ENCODE data around the gene ANO6.

The ANO6 gene

GRCh38 chr12:45407981-45408728 lies 192.3 kb downstream of the ANO6 start:
- DNase-seq (ENCODE audit: low spot score) = no peak

DNA sequence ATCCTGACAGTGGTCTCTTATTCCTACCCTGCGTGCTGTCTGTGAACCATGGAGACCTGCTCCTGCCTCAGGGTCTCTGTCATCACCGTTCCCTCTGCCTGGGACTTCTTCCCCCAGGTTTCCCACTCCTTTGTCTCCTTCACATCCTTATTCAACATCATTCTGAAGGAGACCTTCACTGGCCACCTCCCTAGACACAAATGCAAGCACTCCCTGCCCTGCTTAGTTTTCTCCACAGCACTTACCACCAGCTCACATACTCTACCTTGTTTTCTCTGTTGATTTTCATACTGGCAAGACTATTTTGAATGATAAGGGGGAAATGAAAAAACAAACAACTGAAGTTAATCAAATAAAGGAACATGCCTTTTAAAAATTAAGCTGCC lies 192.8 kb downstream of the ANO6 start:
- no peak for DNase-seq (ENCODE audit: low spot score)

GRCh38 chr12:45409966-45410365 lies 194.1 kb downstream of the ANO6 start:
- DNase-seq (ENCODE audit: low spot score) = no peak

GRCh38 chr12:45411626-45412025 lies 195.7 kb downstream of the ANO6 start:
- no peak for DNase-seq (ENCODE audit: low spot score)

DNA sequence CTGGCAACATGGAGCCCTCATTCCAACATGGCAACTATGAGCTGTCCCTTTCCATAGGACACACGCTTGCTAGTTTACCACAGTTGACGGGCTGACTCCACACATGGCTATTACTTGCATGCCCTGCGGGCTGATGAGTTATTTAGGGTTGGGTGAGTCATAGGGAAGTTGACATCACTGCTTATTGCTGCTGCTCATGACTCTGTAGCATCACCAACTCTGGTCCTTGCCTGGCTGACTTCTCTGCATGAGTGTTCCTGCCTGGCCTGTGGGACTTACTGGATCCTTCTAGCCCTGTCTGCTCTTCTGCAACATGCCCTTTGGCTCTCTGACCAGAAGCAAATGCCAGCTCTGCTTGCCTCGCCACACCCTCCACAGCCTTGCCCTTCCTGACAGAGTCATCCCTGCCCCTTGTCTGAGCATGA lies 199.5 kb downstream of the ANO6 start:
- DNase-seq (ENCODE audit: low spot score) = peak; percentile 100

DNA sequence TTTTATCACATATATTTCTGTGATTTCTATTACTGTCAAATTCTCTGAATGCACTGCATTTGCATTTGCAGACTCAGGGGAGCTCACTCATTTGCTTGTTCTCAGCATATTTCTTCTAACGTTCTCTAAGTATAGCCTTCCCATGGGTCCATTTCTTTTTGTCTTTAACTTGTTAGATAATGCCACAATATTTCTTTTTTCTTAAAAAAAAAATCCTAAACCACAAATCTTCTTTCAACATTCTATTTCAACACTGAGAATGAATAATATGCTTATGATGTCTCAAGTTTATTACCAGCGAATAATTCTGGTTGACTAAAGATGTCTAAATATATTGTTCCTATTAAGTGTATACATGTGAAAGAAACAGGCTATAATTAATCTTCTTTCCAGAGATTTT lies 200.2 kb downstream of the ANO6 start:
- no peak for DNase-seq (ENCODE audit: low spot score)

DNA sequence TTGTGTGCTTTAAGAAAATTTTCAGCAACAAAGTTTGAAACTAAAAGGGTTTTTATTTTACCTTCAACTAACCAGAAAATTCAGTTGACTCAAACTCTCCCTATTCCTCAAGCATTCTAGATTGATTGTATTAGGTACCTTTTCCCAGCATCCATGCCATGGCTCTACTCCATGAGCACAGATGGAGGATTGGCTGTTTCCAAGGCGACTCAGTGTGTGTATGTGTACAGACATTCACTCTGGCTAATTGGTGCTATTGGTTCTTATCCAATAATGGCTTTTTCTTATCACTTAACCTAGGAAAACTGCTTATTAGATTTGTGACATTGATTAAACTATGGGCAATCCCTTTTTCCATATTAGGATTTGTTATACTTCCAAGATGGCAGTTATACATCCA lies 202.6 kb downstream of the ANO6 start:
- no peak for DNase-seq (ENCODE audit: low spot score)

- no peak for DNase-seq (ENCODE audit: low spot score)
Measured at GRCh38 chr12:45419317-45419814, 203.5 kb downstream of the ANO6 start.

GRCh38 chr12:45421736-45422135 lies 205.8 kb downstream of the ANO6 start:
- no peak for DNase-seq (ENCODE audit: low spot score)

GRCh38 chr12:45423931-45424330 lies 208.0 kb downstream of the ANO6 start:
- no peak for DNase-seq (ENCODE audit: low spot score)

- no peak for DNase-seq (ENCODE audit: low spot score)
Measured at GRCh38 chr12:45425426-45425825, 209.5 kb downstream of the ANO6 start.

DNA sequence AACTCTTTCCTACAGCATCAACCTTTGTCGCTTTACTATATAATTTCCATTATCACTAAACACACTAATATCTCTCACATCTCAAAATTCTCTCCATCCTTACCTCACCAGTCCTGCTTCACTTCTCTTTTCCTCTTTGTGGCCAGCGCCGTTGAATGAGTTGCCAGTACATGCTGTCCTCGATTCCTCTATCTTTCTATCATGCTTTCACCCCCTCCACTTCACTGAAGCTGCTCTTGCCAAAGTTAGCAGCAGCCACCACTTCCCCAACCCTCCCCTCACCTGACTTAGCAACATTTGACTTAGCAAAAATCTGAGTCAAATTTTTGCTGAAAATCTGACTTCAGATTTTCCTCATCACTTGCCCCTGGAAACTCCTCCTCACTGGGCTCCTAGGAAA lies 210.4 kb downstream of the ANO6 start:
- no peak for DNase-seq (ENCODE audit: low spot score)

GRCh38 chr12:45427042-45427441 lies 211.1 kb downstream of the ANO6 start:
- no peak for DNase-seq (ENCODE audit: low spot score)

GRCh38 chr12:45429831-45430230 lies 213.9 kb downstream of the ANO6 start:
- no peak for DNase-seq (ENCODE audit: low spot score)

GRCh38 chr12:45431126-45431525 lies 215.2 kb downstream of the ANO6 start:
- no peak for DNase-seq (ENCODE audit: low spot score)

DNA sequence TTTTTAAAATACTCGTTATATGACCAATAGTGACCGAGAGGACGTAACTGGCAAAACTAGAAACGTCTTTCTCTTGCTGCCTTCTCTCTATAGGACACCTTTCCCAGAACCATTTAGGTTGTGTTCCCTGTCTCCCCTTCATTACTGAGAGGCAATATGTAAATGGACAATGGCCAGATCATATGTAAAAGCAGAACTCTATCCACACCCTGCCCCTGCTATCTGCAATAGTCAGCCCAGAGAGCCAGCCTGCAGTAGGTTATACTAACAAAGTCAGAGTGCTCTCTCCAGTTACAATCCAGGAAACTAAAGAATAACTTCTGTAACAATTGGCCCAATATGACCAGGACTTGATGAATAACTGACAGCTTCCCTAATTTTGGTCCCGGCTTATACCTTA lies 216.8 kb downstream of the ANO6 start:
- no peak for DNase-seq (ENCODE audit: low spot score)

- DNase-seq (ENCODE audit: low spot score) = peak; percentile 91
Measured at GRCh38 chr12:45433441-45433868, 217.6 kb downstream of the ANO6 start.

DNA sequence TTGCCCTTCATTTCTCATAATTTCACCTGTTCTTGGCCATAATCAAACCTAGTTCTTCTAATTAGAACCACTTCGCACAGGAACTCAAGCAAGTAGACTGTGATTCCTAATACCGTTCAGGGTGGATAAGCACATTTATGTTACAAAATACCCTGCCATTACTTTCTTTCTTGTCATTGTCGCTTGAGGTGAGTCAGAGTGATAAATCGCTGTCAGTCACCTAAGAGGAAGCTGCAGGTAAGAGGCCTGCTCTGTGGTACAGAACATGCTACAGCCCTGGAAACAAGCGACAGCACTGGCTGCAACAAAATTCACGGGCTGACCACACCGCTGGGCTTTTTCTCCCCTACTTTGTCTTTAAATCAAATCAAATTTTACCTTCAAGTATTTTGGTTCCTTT lies 218.2 kb downstream of the ANO6 start:
- DNase-seq (ENCODE audit: low spot score) = peak; percentile 77

- DNase-seq (ENCODE audit: low spot score) = peak; percentile 23
Measured at GRCh38 chr12:45435945-45436710, 220.2 kb downstream of the ANO6 start.

GRCh38 chr12:45439039-45439438 lies 223.1 kb downstream of the ANO6 start:
- DNase-seq (ENCODE audit: low spot score) = peak; percentile 72

GRCh38 chr12:45446013-45446412 lies 230.1 kb downstream of the ANO6 start:
- no peak for DNase-seq (ENCODE audit: low spot score)

GRCh38 chr12:45458238-45458637 lies 242.3 kb downstream of the ANO6 start:
- DNase-seq (ENCODE audit: low spot score) = no peak

All from kidney tubule cell (primary cell).